HG03457 (cell line): ENCODE data around the gene SKOR1.

Source experiments
- ATAC-seq: cut with Tn5 transposase; IDR thresholded peaks from one replicate; pipeline ENCODE4 v1.9.1; 2021; ENCODE audit warnings: moderate number of reproducible peaks; ENCODE audit not compliant: unreplicated experiment

SKOR1 gene

DNA sequence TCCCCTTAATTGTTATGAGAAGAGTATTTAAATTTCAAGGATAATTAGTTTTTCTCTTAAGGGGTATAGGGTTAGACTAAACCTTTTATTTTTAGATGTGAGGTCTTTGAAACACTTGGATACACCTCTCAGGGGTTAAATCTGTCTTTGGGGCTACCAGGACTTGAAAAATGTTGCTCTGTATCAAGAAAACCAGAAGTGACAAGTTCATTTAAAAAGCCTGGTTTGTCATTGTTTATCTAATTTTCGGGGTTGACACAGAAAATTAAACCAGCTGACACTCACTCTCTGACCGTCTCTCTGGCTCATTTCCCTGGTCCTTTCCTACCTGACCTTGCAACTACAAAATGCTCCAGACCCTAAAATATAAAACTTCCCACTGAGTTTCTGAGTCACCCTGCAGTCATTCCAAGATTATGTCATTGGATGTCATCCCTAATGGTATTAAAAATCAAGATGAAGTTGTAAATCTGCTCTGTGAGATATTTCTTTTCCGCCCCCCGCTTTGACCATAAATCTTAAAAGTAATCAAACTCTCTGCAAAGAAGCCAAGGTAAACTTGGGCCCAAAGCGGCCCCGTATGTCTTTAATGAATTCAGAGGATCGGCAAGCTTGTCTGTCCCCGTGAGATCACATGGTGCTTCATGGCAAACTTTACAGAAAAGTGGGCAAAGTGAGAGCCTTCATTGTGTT is 32.9 kb upstream of the SKOR1 start:
- ATAC-seq = no peak

DNA sequence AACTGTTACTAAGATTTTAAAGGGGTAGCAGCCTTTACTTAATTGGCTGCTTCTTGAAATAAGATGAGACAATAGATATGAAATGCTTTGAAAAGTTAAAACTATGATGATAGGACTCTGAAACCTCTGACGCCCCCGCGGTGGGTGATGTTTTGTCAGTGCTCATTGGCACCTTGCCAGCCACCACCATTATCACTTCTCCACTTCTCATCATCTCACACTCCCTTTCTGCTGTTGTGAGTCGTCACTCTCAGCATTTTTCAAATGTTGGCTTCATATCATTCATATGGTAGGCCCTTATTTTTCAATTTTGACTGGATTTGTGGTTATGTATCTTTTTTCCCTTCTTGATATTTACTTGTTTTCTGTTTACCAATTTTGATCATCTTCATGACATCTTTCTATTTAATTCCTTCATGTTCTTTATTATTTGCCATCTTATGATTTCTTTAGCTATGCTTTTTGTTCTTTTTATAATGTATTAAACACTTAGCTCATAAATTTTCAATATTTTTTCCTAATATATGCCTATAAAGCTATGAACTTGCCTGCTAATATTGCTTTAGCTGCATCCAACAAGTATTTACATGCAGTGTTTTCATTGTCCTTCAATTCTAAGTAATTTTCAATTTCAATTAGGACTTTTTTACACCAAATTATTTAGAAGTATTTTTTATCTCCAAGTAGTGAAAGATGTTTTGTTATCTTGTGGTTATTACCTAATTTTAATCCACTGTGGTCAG is 30.3 kb upstream of the SKOR1 start:
- no peak for ATAC-seq

DNA sequence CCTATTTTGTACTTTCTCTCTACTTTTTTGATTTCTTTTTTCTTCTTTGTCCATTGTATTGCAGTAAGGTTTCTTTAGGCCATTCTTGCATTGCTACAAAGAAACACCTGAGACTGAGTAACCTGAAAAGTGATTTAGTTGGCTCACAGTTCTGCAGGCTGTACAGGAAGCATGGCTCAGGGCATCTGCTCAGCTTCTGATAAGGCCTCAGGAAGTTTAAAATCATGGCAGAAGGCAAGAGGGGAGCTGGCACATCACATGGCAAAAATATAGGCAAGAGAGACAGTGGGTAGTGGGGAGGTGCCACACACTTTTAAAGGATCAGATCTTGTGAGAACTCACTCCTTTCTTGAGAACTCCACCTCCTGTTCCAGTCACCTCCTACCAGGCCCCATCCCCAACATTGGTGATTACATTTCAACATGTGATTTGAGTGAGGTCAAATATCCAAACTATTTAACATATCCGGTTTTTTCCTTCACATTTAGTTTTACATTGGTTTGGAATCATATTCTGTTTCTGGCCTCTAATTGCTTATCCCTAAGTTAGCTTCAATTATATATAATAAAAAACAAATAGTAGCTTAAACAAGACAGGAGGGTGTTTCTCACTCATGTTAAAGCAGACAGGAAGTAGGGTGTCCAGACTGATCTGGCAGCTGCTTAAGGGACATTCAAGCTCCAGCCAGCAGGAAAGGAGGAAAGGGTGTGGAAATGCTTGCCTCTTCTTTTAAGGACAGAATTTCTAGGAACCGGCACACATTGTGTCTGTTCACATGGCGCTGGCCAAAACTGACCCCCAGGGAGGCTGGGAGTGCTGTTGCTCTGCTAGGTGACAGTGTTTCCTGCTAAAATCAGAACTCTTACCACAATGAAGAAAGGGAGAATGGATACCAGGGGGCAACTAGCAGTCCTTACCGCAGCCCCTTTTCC is 28.8 kb upstream of the SKOR1 start:
- no peak for ATAC-seq

DNA sequence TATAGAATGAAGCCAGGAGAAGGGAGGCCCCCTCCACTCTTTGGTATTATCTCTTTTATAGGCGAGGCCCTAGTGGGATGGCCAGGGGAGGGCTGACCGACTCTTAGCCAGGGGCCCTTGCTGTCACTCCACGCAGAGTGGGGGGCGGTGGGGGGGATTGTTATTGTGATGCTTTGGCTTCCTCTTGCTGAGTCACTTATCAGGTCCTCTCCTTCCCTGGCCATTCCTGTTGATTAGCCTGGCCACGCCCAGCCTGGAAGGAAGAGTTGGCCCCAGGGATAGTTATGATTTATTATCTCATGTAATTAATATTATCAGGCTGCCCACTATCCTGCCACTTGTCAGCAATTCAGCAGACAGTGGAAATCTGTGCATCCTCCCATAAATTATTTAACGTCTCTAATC is 25.5 kb upstream of the SKOR1 start:
- ATAC-seq = no peak

DNA sequence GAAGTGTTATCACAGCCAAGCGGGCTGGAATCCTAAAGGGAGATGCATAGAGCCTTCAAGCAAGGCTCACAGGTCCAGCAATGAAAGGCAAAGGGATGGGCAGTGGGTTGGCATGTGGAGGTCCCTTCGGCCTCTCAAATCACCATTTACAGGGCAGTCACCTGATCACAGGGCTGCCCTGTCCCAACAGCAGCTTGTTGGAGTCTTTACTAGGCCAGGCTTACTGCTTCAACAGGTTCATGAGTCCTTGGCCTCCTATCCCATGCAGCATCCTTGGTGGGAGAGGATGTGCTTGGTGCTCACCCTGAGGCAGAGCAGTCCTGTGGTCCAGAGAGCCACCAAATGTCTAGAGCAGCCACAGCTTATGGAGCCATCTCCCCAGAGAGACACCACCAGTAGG is 24.2 kb upstream of the SKOR1 start:
- ATAC-seq = no peak

DNA sequence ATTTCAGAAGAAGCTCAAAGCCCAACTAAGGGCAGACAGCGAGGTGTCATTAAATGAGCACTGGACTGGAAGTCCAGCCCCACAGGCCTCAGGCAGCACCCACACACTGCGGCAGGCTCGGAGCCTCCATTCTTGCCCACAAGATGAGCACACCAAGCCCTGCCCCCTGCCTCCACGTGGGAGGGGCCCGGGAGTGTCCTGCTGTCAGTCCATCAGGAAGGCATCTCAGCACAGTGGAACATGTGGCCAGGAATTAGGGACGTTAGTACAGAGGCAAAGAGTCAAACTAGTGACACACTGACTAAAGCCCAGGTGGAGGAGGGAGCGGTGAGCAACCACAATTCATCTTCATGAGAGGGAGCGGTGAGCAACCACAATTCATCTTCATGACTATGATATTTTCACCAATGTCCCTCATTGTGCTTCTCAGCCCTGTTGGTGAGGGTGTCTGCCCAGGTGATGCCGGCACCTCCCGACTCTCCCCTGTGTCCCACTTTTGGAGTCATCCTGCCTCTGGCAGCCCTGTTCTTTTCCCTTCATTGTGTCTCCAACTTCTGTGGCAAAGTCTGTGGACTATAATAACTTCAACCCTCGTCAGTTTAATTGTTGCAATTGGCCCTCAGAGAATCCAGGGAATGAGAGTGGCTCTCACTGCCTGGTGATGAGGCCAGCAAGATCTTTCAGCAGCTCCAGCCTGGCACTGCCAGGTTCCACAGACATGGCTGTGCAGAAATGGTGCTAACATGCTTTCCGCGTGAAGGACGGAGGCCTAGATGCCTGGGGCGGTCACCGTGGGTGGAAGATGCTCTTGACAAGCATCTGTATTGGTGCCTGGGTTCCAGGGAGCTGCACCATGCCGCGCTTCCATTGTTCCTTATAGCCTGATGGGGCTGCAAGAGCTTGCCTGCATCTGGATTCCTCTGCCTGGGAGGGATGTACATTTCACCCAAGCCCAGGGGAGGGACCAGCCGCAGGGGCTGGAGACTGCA is 23.1 kb upstream of the SKOR1 start:
- no peak for ATAC-seq

DNA sequence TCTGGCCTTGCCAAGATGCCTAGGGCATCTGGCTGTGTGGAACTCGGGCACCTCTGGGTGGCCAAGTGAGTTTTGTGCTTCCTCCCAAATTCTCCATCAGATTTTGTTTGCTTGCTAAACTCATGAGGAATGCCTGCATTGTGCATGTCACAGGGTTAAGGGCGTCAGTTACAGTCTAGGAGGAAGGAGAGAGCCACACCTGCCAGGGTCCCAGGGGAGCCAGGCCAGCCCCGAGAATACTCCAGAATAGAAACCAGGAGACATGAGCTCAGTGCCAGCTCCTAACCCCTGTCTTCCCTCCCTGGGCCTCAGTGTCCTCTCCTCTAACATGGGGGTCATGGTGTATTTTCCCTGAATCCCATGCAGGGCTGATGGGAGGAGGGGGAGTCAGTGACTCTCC is 22.0 kb upstream of the SKOR1 start:
- no peak for ATAC-seq

DNA sequence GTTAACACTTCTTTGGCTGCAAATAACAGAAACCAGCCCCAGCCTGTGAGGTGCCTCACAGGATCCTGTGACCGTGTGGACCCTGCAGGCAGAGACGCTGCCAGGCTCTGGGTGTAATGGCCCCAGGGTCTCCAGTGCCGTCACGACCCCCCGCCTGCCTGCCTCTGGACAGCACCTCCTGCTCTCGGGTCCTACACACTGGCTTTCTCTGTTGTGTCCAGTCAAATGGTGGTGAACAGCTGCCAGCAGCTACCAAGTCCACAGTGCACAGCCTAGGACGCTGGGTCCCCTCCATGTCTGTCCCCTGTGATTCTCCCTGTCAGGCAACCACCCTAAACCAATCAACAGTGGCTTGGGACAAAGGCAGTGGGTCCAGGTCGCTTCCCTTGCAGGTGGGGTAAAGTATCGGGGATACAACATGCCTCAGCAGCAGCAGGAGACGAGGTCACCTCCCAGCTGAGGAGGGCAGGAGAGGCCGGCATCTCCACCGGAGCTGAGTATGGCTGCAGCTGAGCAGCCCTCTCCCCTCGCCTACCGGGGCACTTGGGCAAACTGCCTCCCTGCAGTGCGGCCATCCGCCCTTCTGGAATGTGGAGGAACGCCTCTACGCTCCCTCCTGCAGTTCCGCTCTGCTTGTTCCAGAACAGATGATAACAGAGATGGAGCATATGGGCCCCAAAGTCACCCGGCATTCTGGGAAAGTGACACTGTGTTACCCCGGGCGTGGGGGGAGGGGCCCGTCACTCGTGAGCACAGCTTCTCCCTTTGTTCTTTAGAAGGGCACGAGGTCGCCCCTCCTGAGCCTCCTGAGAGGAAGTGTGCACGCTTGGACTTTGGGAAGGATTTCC is 21.1 kb upstream of the SKOR1 start:
- ATAC-seq = no peak

DNA sequence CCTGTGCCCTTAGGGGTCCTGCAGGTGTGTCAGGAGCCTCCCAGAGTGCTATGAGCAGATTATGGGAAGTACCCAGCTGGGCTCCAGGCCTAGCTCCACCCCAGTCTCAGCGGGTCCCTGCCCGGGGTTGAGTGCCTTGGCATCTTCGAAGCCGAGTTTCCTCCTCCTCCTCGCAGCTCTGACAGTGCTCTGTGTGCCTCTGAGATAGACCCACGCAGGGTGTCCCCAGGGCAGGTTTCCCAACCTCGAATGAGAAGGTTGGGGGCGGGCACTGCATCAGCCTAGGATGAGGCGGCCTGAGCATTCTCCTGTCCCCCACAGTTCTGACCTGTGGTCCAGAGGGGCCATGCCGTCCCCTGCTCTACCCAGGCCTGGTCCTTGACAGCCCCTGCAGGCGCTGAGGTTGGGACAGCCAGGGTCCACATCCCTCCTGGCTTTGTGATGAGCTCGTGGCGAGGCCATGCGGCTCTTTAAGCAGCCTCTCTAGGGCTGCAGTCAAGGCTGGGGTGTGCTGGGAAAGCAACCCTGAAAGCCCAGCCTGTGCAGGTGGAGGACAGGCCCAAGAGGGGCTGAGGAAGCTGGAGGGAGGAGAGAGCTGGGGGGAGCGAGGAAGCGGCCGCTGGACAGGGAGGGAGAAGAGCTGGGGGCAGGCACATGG is 20.2 kb upstream of the SKOR1 start:
- no peak for ATAC-seq

DNA sequence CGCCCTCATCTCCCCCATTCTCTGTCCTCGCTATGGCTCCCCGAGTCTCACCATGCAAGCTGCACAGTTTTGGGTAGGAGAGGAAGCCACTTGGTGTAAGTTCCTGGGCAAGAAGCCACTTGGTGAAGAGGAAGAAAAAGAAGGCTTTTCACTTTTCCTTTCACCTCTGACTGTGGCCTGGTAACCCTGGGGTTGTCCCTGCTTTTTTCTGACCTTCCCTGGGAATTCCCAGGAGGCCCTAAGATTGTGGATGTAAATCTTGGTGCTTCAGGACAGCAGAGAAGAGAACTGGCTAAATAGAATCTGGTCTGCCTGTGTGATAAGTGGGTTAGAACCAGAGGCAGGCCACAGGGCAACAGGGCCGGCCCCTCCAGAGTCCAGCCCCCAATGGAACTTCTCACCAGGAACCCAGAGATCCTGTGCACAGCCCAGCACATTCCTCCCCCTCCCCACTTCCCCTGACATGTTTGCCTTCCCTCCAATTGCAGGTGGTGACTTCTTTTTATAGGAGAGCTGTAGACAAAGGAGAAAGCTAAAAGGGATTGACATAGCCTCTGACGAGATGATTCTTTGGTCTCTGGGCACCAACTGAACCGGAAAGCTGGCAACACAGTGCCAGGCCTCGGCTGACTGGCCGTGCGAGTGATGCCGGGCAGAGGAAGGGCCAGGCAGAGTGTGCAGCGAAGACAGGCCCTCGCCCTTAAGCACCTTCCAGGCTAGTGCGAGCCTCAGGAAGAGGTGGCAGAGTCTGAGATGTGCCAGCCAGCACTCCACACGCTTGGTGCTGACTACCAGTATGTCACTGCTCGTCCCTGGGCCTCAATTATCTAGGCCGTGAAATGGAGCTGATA is 19.4 kb upstream of the SKOR1 start:
- ATAC-seq = no peak

DNA sequence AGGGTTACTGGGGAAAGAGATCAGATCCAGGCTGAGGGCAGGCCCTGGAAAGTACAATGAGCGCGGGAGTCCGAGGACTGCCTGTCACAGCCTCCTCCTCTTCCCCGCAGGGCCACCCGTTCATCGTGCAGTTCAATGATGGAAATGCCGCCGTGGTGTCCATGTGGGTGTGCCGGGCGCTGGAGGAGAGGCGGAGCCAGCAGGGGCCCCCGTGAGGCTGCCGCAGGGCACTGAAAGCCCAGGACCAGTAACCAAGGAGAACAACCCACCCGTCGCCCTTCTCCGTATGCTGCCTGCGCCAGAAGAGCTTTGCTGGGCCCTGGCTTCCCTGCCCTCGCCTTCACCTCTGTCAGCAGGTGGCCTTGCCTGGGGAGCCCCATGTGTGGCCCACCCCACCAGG is 18.8 kb upstream of the SKOR1 start:
- no peak for ATAC-seq

DNA sequence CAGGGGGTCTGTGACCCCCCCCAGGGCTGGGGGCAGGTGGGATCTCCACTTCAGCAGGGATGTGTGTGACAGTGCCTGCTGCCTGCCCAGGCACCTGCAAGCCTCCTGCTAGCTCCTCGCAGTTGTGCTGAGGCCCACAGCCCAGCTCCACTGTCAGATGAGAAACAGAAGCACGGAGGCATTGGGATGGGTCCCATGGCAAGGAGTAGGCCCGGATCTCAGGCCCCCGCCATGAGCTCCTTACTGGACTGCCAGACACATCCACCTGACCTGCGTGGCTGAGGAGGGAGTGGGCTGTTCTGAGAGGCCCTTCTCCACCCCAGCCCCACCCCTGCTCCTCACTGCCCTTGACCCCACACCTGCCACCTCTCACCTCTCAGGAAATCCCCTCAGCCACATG is 18.2 kb upstream of the SKOR1 start:
- no peak for ATAC-seq

DNA sequence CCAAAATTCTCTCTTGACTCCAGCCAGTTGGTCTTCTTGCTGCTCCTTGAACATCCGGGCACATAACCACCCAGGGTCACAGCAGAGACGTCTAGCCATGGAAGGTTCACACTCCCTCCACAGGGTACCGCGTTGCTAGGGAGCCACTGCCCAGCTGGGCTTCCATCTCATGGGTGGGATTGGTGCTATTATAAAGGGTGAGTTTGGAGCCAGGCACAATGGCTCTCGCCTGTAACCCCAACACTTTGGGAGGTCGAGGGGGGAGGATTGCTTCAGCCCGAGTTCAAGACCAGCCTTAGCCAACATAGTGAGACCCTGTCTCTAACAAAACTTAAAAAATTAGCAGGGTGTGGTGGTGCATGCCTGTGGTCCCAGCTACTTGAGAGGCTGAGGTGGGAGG is 17.5 kb upstream of the SKOR1 start:
- no peak for ATAC-seq

DNA sequence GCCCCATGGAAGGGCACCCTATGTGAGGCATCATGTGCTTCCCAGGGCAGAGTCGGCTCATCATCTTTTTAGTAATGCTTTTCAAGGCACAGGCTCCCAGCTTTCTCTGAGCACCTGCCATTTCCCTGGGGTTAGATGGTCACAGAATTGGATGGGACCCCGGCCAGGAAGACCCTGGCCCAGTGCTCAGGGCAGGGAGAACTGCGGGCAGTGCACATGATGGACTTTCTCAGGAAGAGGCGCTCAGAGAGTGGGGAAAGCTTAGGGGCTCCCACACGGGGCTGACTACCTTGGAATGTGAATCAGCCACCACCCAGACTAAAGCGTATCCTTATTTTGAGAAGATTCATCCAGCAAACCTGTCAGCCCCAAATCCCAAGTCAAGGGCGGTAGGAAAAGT is 16.5 kb upstream of the SKOR1 start:
- ATAC-seq = no peak

DNA sequence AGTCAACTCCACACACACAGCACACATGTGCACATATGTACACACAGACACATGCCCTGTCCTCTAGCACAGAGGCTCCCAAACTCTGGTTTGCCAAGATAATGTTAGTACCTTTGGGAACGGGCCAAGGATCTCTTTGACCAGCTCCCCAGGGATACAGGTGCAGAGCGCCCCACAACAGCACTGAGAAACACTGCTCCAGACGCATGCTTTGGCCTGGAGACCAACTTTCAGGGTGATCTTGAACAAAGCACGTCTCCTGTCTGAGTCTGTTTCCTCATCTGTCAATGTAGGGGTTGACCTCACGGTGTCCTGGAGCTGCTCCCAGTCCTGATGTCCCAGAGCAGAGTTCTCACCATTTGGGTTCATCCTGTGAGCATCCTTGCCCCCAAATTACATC is 15.9 kb upstream of the SKOR1 start:
- ATAC-seq = no peak

DNA sequence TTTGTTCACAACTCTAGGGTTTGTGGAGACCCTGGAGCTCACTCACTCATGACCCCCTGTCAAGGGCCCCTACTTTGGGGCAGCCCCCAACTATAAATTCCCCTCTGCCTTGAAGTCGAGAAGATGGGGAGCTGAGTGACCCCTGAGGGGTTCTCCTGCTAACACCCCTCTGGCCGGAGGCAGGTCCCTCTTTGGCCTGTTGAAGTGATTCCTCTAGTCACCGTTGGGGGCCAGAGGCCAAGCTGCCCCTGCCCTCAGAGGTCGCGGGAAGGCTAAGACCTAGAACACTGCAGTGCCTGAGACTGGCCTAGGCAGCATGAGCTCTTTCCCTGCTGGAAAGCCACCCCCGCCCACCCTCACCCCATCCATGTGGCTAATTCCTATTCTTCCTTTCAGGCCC is 15.4 kb upstream of the SKOR1 start:
- no peak for ATAC-seq

DNA sequence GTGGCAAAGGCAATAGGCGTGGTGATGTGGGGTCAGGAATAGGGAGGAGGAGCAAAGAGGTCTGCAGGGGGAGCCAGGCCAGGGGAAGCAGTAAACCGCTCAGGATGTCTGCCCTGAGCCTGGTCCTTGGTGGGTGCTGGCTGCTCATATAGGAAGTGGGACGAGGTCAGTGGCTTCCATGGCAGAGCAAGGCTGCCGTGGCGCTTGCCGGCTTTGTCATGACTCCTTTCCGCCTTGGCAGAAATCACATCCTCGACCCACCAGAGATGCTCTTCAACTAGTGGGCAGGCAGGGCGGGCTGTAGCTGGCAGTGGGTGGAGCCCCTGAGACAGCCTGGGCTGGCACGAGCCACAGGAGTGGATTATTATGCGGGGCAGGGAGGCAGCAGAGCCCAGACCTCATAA is 13.1 kb upstream of the SKOR1 start:
- no peak for ATAC-seq

DNA sequence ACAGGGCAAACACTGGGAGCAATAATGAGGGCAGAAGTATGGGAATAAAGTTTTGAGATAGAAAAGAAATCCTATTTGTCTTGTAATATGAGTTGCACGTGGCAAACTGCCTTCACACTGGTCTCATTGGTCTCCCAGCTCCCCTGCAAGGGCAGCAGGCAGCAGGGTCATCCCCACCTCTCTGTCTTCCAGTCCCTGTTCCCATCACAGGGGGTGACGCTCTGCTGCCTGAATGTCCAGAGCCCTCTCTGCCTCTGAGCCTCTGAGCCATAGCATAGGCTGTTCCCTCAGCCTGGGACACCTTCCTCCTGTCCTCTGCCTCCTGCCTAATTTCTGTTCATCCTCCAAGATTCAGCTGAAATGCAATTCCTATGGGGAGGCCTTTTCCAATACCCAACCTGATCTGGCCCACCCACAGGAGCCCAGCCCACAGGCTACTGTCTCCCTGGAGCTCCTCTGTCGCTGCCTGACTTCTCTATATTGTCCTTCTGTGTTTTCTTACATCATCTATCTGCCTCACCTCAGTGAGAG is 12.1 kb upstream of the SKOR1 start:
- ATAC-seq = no peak
